Right lung (tissue), 5 donors: ENCODE data around the gene CAPZB. TPM values are rescaled to one million over a fixed set of nuclear protein-coding genes. Genes with fewer than 3 reads are reported as not detected.
"Not testable (repeated sequence)": the region's sequence is repeated elsewhere in the genome, so short reads cannot be mapped to it uniquely, and the experiment has no call there.

Experiments used
- DNase-seq, 2 donors: peaks; one replicate each; pipeline ENCODE4 v3.0.0-alpha.2; 2013
- polyA plus RNA-seq, 5 donors: library from polyadenylated mRNA; unstranded; fragments of 120-200 nt; gene quantifications; one replicate each; pipeline versions ENCODE4 v1.2.1 to v1.2.3, GENCODE V29; 2013; ENCODE audit warnings: inconsistent platforms in 1 of 5, low replicate concordance in 1 of 5; ENCODE audit not compliant: insufficient read length in 5 of 5, insufficient read depth in 1 of 5

The CAPZB gene
- polyA plus RNA-seq, 5 donors = 218 to 320 (median 235) TPM

GRCh38 chr1:19504796-19505692 is 19.7 kb upstream of the CAPZB start:
- DNase-seq = peak; percentile 87 to 91

- not testable (repeated sequence) for DNase-seq
These were observed 16.9 kb upstream of the CAPZB start for GRCh38 chr1:19502284-19502683.

DNA sequence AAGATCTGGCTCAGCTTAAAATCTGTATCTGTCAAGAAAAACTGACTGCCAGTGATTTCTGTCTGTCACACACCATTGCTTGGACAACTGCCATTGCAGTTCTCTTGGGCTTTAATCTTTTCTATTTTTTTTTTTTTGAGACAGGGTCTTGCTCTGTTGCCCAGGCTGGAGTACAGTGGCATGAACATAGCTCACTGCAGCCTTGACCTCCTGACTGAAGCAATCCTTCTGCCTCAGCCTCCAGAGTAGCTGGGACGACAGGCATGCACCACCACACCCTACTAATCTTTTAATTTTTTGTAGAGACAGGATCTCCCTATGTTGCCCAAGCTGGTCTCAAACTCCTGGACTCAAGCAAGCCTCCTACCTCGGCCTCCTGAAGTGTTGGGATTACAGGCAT is 14.5 kb upstream of the CAPZB start:
- DNase-seq = not testable (repeated sequence)

DNA sequence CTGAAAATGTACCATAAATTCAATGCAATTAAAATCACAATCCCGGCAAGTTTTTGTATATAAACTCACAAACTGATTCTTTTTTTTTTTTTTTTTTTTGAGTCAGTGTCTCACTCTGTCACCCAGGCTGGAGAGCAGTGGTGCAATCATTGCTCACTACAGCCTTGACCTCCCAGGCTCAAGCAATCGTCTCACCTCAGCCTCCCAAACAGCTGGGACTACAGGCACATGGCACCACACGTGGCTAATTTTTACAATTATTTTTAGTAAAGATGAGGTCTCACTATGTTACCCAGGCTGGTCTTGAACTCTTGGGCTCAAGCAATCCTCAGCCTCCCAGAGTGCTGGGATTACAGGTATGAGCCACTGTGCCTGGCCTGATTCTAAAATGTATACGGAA is 12.1 kb upstream of the CAPZB start:
- DNase-seq = not testable (repeated sequence)

DNA sequence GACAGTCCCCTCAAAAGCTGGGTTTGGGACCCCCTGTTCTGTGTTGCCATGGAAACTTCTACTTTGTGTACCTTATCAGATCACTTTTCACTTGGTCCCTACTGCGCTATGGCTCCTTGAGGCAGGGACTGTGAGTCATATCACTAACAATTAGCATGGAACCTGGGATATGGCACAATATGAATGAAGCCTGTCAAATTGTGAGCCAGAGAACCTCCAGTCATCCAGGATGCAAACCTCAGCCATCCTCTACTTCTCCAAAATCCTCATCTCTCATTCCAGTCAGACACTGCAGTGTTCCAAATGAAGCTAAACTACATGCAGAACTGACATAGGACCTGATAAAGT is 11.2 kb upstream of the CAPZB start:
- no peak for DNase-seq

DNA sequence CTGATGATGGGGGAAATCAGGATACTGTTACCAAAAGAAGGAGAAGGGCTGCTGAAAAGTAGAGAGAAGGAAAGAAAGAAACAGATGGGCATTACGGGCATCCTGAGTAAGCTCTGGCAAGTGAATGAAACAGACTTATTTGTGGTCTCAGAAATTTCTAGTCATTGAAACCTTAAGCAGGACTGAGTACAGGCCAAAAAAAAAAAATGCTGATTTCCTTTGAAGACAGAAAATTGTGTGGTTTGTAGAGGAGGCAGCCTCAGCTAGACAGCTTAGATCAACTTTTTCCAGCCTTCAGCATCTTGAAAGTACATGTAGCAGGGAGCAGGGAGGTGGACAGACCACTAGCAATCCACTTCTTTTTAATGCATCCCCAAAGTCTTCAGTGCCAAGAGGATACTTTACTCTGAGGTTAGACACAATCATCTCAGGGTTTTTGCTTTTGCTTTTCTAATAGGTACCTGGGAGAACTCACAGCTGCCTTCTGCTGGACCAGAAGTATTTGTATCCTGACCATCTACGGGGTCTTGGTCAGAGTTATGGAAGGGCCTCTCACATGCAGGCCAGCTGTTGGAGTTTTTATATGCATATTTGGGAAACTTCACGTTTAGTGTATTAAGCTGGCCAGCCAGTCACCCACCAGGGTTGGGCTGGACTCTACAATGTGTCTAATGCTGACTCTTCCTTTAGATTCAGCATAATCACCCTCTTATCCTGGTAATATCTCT is 10.6 kb upstream of the CAPZB start:
- DNase-seq = peak in 1 of 2 donors; percentile 57

GRCh38 chr1:19495000-19495656 is 9.8 kb upstream of the CAPZB start:
- DNase-seq = no peak

DNA sequence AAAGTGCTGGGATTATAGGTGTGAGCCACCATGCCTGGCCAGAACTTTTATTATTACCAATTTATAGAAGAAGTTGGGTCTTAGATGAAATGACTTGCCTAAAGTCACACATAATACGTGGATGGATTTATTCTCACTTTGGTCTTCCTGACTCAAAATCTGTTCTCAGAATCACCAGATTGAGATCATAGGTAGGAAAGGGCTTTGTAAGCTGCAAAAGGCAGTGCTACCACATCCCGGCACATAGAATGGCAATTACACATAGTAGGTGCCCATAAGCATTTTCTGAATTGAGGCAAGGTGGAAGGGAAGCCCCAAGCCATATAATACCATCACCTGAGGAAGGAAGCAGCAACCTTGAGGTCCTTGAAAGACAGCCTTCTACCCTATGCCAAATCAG is 8.2 kb upstream of the CAPZB start:
- DNase-seq = no peak

DNA sequence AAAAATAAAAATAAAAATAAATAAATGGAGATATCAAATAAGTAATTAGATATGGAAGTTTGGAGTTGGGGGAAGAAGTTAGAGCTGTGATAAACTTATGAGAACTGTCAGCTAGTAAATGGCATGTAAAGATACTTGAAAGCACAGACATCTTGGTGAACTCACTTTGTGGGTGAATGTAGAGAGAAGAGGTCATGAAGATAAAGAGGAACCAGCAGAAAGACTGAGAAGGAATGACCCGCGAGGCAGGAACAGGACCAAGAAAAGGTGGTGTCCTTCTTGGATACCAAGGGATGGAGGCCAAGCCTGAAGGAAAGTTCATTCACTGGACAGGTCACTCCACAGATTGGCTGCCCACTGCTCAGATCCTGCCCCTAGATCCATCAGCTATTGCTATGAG is 4.7 kb upstream of the CAPZB start:
- no peak for DNase-seq

DNA sequence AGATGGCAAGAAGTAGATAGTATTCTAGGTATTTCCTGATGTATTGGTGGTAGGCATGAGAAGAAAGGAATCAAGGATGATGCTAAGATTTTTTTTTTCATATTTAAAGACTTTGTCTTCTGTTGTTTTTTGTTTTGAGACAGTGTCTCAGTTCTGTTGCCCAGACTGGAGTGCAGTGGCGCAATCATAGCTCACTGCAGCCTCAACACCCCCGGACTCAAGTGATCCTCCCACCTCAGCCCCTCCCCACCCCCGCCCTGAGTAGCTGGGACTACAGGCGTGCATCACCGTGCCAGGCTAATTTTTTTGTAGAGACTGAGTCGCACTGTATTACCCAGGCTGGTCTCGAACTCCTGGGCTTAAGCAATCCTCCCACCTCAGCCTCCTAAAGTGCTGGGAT is 2.8 kb upstream of the CAPZB start:
- no peak for DNase-seq

- DNase-seq = no peak
These were observed 459 bp downstream of the CAPZB start for GRCh38 chr1:19484798-19485361.

- no peak for DNase-seq
These were observed 971 bp downstream of the CAPZB start for GRCh38 chr1:19484338-19484797.

- DNase-seq = no peak
These were observed 1.6 kb downstream of the CAPZB start for GRCh38 chr1:19483691-19484090.

- no peak for DNase-seq
These were observed 2.1 kb downstream of the CAPZB start for GRCh38 chr1:19483261-19483660.

- no peak for DNase-seq
These were observed 3.4 kb downstream of the CAPZB start for GRCh38 chr1:19481826-19482398.

DNA sequence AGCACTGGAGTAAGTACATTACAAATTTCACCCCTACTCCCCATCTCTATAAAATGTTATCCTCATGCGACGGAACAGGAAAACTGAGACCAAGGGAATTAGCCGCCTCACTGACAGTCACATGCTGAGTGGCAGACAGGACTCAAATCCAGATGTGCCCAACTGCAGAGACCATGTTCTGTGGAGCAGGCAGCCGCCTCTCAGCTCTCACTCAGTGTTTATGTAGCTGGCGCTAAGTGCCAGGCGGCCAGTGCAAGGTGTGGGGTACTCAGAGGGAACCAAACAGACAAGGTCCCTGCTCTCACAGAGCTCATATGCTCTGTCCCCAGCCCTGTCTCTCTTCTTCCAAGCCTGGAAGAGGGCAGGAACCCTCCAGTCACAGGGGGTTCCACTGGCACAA is 5.1 kb downstream of the CAPZB start:
- DNase-seq = no peak

- DNase-seq = no peak
These were observed 5.8 kb downstream of the CAPZB start for GRCh38 chr1:19479351-19480120.

- DNase-seq = no peak
These were observed 7.0 kb downstream of the CAPZB start for GRCh38 chr1:19478322-19478721.

GRCh38 chr1:19477284-19478249 is 7.8 kb downstream of the CAPZB start:
- DNase-seq = no peak
